Activated T-cell treated with anti-CD3 and anti-CD28 coated beads for 4 hours (primary cell): ENCODE measurements around the gene CDK14.

Source experiments
- DNase-seq: peaks from one replicate; pipeline ENCODE4 v3.0.0-alpha.2; 2020

CDK14 gene

DNA sequence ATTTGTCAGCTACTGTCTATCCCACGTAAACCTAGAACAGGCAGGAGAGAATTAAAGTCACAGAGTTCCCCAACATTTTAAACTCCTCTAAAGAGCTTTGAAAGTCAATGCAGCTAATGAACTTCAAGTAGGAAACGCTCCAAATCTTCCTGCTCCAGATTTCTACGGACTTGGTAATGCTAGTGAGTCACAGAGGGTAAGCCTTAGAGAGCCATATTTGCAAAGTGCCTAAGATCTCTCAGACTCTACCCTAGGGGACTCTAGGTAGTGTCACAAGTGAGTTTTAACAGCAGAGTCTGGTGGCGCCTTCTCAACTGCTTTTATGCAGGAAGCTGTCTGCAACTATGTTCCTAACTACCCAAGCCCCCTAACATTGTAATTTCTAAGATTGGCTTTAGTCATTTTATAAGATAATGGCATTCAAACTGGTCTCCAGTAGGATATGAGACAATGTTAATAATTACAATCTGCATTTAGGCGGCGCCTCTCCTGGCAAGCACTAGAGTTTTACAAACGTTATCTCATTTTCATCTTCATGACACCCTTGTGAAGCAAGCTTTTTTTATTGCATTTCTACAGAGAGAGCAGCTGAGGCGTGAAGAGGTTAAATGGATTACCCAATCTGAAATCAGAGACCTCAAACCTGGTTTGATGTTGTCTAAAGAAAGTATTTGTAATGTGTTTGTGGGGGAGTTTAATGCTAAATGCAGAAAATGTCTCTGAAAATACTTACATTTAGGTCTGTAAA lies 646.1 kb downstream of the CDK14 start:
- no peak for DNase-seq

DNA sequence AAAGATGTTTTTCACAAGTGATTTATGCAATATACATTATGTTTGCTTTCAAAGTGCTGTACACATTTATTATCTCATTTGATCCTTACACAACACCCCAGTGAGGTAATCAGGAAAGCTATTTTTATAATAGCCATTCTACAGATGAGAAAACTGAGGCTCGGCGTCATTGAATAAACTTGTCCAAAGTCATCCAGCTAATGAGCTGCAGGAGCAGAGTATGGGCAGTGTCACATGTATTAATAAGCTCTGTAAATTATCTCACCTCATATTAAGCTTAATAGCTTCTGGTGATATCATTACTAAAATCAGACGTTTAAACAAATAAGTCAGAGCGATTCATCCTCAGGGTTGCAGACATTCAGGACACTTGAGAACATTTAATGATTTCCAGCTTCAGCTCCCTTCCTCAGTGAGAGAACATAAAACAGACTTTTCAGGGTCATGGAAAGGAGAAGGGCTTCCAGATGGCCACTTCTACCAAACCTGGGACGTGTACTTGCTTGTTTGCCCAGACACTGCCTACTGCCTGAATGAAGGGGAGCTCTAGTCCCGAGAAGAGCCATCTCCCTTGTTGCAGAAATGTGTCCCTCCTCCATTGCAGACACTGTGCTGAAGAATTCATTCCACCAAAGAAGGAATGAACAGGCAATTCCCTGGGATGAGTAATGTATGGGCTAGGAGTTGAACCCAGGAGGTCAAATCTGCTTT lies 647.6 kb downstream of the CDK14 start:
- no peak for DNase-seq

DNA sequence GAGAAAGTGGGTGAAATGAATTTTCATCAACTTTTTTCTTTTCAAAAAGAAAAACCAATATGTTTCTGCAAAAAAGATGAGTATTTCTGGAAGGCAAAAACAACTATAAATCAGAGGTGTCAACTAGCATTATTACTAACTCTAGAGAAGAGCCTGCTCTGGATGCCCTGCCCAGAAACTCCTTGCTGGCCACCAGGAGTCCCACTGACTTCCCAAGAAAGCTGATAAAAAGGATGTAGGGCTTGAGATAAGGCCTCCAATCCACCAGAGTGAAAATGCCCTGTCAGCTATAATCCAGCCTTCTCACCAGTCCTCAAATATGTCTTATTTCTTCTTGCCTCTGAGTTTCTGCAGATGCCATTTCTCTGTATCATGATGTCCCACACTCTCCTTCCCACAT lies 651.4 kb downstream of the CDK14 start:
- no peak for DNase-seq

DNA sequence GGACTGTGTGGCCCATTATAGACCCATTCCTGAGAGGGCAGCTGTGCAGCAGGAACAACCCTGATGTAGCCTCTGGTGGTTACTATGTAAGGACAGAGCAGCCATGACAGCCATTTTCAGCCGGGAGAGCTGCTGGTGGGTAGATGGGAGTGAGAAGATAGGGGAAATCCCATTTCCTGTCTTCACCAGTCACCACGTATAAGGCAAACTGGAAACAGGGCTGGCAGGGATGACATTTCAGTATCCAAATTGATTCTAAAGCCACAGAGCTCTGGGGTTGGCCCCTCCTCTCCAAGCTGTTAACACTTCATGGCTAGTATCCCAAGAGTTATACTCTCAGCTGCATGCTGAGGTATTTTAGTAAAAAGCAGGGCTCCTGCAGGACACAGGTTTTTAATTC lies 652.9 kb downstream of the CDK14 start:
- DNase-seq = no peak

DNA sequence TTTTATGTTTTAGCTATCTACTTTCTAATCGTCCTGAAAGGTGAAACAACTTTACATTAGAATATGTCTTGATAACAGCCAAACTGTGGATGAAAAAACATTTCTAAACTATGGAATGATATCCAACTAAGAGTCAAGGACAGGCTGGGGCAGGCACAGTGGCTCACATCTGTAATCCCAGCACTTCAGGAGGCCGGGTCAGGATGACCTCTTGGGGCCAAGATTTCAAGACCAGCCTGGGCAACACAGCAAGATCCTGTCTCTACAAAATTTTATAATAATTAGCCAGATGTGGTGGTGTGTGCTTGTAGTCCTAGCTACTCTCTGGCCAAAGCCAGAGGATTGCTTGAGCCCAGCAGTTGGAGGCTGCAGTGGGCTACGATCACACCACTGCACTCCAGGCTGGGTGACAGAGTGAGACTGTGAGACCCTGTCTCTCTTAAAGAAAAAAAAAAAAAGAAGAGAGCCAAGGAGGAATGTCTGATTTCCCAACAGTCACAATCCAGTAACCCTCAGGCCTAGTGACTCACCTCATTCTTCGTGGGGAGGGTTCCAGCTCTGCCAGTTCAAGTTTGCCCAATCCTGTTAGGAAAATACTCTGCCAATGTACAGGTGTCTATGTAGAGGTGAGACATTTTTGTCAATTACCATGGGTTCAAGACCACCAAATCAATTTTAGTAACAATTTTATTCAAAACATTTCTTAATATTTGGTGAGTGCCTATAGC lies 653.5 kb downstream of the CDK14 start:
- DNase-seq = no peak

DNA sequence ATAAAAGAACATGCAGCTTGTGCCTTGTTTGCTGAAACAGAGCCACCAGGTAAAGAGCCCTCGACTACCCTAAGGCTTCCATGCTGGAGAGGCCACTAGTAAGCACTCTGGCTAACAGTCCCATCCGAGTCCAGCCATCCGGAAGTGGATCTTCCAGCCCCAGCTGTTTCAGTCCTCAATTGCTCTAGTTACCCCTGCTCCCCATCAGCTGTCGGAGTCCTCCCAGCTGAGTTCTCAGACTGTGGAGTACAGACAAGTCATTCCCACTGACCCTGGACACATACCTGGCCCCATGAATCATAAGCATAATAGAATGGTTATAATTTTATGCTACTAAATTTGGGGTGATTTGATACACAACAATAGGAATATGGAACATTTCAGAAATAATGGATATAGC lies 654.6 kb downstream of the CDK14 start:
- DNase-seq = no peak

DNA sequence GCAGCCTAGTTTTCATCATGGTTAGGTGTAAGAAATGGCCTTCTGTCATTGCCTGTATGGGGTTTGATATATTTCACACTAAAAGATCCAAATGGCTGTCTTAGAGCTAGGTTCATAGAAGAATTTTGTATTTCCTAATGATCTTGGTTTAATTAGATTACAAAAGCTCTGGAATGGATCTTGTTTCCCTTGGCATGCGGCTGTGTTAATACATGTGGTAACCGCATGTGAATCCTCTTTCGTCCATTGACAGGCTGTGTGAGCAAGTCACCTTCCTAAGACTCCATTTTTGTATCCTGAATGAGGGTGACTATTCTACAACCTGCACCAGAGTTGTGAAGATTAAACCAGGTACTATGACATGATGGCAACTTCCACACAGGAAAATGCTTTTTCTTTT lies 655.8 kb downstream of the CDK14 start:
- no peak for DNase-seq
